ENCODE results near the gene CFAP77. TPM values are rescaled to one million over a fixed set of nuclear protein-coding genes. Genes with fewer than 3 reads are reported as not detected.

The CFAP77 gene
- total and polyA plus RNA-seq, 2 of the 4 experiments (the other 2 are of a cell fraction): not detected

DNA sequence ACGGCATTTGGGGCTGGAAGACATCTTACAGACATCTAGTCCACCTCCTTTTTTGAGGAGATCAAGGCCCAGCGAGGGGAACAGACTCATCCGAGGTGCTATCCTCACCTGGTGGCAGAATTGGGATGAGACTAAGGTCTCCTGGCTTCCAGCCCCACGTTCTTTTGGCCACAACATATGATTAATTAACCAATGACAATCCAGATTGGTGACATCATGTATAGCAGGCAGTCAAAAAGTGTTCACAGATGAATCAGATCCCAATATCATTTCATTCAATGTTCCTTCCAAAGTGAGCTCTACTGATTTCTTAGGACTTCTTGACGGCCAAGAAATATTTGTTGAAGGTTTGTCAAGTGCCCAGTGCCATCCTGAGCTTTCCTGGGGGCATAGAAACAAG lies 3.9 kb downstream of the CFAP77 start:
- H3K4me3 ChIP-seq (ENCODE audit: insufficient read depth, low read depth, low read length): no peak overlapping the region
- no peak overlapping the region for H3K56ac ChIP-seq (ENCODE audit: extremely low read depth, insufficient read depth, low read length)
- no peak overlapping the region for H2AK9ac ChIP-seq (replicated peaks; ENCODE audit: low read depth, low read length, poor library complexity)
- H3K14ac ChIP-seq (replicated peaks; ENCODE audit: low read depth, low read length): no peak overlapping the region
- no peak overlapping the region for H2AK5ac ChIP-seq (ENCODE audit: low read depth, low read length)
- CTCF ChIA-PET: no interaction called here
- H3K18ac ChIP-seq (ENCODE audit: low read depth, low read length): no peak overlapping the region
- no peak overlapping the region for H2BK120ac ChIP-seq (ENCODE audit: low read depth, low read length)
- no peak overlapping the region for H3K27ac ChIP-seq (ENCODE audit: insufficient read depth, low read length)
- no peaks in the 10 kb centered on the region for H3K9me1 ChIP-seq (ENCODE audit: insufficient read depth, low read length)
- no peak overlapping the region for H2BK20ac ChIP-seq (ENCODE audit: low read depth, low read length)
- H3K4me1 ChIP-seq (ENCODE audit: control insufficient read depth, insufficient read depth, low read length): no peaks in the 10 kb centered on the region
- no peak overlapping the region for H3K9ac ChIP-seq (ENCODE audit: low read depth, low read length)
- no peak overlapping the region for H3K23ac ChIP-seq (ENCODE audit: low read depth, low read length)
- H2AFZ ChIP-seq (replicated peaks; ENCODE audit: low read length, poor library complexity): no peak overlapping the region
- H4K5ac ChIP-seq (ENCODE audit: low read depth, low read length): no peak overlapping the region
- in situ Hi-C loops (cut with MboI; ENCODE audit: low sequenced_read_pairs): no loop called here
- no peak overlapping the region for H3K4ac ChIP-seq (ENCODE audit: low read depth, low read length)
- H3K27me3 ChIP-seq (ENCODE audit: control insufficient read depth, insufficient read depth, low read length): peaks cover 57% of the 10 kb centered on the region
- WGBS, 2 experiments (ENCODE audit: extremely low coverage in 2 of 2, insufficient read length in 1 of 2): no CpG with 5 or more reads among the region's 5 CpGs
- TF ChIP-seq FOS (IDR thresholded peaks at IDR 0.05; ENCODE audit: low read depth, low read length): no peak
- TF ChIP-seq MAFK (IDR thresholded peaks at IDR 0.05; ENCODE audit: low read depth, low read length): no peak
- no peak for TF ChIP-seq CHD1 (IDR thresholded peaks at IDR 0.05; ENCODE audit: low read depth, low read length)
- H2BK15ac ChIP-seq (ENCODE audit: low read depth, low read length): no peak overlapping the region
- BruUV-seq (replicated peaks): no TSS peak
- H3K9me3 ChIP-seq (ENCODE audit: control insufficient read depth, insufficient read depth, low read length): no peaks in the 10 kb centered on the region
- dilution Hi-C loops (cut with HindIII; ENCODE audit: low sequenced_read_pairs, unreplicated experiment): no loop called here
- no peak overlapping the region for H3K4me2 ChIP-seq (ENCODE audit: low read depth, low read length)
- no peaks in the 10 kb centered on the region for H4K20me1 ChIP-seq (ENCODE audit: insufficient read depth, low read length)
- no peaks in the 10 kb centered on the region for H3K79me1 ChIP-seq (ENCODE audit: low read depth in 1 of 2, low read length in 2 of 2)
- H3K36me3 ChIP-seq (ENCODE audit: control insufficient read depth, insufficient read depth, low read length): no peaks in the 10 kb centered on the region
- no peak overlapping the region for H4K91ac ChIP-seq (ENCODE audit: insufficient read depth, low read depth, low read length)
- H4K8ac ChIP-seq (ENCODE audit: low read depth in 2 of 2, low read length in 2 of 2): no peak overlapping the region
- DNase-seq (no peak), ATAC-seq (ENCODE audit: low read depth) (no peak)
- intact Hi-C loops (cut with micrococcal nuclease): loop anchor here (10.0 kb wide), 3 partner anchors 91 to 491 kb away; no protein-coding TSS in a partner anchor
- no peak overlapping the region for H2BK5ac ChIP-seq (ENCODE audit: low read depth, low read length, poor library complexity, severe bottlenecking)
- POLR2A ChIA-PET (ENCODE audit: unreplicated experiment): no interaction called here
